Ramos (cell line): ENCODE measurements around the gene TADA2A.
"Not testable (repeated sequence)": the region's sequence is repeated elsewhere in the genome, so short reads cannot be mapped to it uniquely, and the experiment has no call there.

ENCODE experiments used
- in situ Hi-C: fragments of 300-500 bp; cut with MboI; formaldehyde crosslinking; loops from one replicate; pipeline ENCODE4 v1.14.3; 2022; ENCODE audit warnings: low sequenced_read_pairs; ENCODE audit not compliant: unreplicated experiment

Gene TADA2A

GRCh38 chr17:37457801-37458200 lies 51.1 kb downstream of the TADA2A start:
- in situ Hi-C loops = not testable (repeated sequence)

- in situ Hi-C loops = no loop called here
Measured at GRCh38 chr17:37458805-37459204, 52.1 kb downstream of the TADA2A start.

GRCh38 chr17:37461668-37462067 lies 55.0 kb downstream of the TADA2A start:
- in situ Hi-C loops = no loop called here

DNA sequence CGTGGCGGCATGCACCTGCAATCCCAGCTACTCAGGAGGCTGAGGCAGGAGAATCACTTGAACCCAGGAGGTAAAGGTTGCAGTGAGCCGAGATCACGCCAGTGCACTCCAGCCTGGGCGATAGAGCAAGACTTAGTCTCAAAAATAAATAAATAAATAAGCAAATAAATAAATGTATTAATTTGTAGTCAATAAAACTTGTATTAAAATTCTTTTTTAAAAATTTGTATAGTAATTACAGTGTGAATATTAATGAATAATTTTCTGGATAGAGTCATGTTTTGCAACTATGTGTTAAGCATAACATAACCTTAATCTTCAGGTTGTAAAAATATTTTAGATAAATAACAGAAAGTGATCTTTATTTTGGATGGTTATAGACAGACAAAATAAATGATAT lies 55.8 kb downstream of the TADA2A start:
- in situ Hi-C loops = no loop called here

- in situ Hi-C loops = no loop called here
Measured at GRCh38 chr17:37463039-37463438, 56.4 kb downstream of the TADA2A start.

DNA sequence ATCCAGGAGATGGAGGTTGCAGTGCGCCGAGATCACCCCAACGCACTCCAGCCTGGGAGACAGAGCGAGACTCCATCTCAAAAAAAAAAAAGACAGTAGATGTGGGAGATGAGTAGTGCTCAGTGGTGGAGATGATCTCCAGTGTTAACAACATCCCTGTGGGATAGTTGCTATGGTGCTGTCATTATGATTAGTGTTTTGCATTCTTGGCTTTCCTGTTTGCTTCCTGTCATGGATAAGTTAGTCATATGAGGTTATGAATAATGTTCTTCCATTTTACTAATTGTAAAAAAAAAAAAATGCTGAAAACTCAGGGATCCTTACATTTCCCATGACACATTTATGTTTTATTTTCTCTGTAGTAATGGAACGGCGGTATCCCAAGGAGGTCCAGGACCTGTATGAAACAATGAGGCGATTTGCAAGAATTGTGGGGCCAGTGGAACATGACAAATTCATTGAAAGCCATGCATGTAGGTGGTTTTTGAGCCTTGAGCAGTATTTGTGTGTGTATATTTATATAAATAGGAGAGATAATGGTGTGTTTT lies 58.5 kb downstream of the TADA2A start:
- in situ Hi-C loops = no loop called here

DNA sequence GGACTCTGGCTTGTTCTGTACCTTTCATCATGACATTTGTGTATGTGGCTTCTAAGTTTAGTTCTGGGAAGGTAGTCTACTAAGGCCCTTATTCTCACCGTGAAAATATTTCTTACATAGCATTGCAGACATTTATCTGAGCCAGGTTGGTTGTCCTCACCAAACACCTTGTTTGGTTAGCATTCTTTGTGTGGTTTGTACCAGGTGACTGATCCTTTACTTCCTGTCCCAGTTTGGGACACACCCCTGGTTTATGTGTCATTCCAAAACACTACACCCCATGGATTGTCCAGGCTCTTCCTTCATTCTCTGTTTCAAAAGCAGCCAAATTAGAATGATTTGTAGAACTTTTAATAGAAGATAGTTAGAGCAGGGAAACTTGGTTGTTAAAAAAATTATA lies 59.8 kb downstream of the TADA2A start:
- in situ Hi-C loops = no loop called here

DNA sequence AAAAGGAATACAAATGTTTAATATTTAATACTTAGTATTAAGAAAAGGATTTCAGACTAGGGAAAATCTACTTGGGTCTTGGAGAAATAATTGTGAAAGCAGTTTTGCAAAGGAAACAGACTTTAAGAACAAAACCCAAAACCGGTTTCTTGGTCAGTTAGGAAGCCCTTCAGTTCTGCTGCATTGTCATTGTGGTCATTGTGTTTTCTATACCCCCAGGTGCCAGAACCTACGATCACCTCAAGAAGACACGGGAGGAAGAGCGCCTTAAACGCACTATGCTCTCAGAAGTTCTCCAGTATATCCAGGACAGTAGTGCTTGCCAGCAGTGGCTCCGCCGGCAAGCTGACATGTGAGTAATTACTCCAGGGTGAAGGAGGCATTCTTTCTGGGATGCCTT lies 63.5 kb downstream of the TADA2A start:
- in situ Hi-C loops = no loop called here

DNA sequence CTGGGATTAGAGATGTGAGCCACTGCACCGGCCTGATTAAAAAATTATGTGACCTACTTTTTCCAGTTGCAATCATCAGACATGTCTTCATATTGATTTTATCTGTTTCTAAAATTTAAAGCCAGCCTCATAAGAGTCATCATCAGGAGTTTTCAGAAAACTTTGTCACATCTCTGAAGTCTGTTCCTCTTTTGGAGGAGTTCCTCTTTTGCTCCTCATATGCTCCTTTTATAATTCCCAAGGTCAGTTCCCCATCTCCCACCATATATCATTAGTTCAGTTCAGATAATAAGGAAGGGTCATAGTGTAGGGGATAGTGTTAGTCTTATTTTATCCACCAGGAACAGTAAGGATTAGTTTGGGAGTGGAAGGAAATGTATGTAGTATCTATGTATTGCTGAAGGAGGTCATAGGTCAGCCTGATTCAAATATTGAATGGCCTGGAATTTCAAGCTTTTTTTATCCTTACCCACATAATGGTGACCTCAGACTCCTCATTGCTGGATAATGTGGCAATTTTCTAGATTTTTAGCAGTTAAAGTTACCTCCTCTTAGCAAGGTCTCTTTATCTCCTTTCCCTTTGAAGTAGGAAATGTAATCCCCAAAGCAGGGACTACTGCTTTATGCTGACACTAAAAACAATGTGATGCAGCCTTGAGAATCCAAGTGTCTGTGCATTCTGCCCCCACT lies 69.2 kb downstream of the TADA2A start:
- in situ Hi-C loops = no loop called here

- in situ Hi-C loops = no loop called here
Measured at GRCh38 chr17:37476431-37477120, 69.9 kb downstream of the TADA2A start.

- in situ Hi-C loops = no loop called here
Measured at GRCh38 chr17:37478187-37478586, 71.5 kb downstream of the TADA2A start.

- in situ Hi-C loops = no loop called here
Measured at GRCh38 chr17:37479025-37479424, 72.3 kb downstream of the TADA2A start.

DNA sequence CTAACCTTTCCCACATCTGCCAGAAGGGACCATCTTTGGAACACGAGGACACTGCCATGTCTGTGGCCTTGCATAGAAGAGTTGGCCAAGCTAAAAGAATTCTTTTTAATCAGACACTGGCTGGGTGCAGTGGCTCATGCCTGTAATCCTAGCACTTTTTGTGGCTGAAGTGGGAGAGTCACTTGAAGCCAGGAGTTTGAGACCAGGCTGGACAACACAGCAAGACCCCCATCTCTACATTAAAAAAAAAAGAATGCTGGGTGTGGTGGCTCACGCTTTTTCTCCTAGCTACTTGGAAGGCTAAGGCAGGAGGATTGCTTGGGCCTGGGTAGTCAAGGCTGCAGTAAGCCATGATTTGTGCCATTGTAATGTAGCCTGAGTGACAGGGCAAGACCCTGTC lies 73.7 kb downstream of the TADA2A start:
- in situ Hi-C loops = no loop called here

DNA sequence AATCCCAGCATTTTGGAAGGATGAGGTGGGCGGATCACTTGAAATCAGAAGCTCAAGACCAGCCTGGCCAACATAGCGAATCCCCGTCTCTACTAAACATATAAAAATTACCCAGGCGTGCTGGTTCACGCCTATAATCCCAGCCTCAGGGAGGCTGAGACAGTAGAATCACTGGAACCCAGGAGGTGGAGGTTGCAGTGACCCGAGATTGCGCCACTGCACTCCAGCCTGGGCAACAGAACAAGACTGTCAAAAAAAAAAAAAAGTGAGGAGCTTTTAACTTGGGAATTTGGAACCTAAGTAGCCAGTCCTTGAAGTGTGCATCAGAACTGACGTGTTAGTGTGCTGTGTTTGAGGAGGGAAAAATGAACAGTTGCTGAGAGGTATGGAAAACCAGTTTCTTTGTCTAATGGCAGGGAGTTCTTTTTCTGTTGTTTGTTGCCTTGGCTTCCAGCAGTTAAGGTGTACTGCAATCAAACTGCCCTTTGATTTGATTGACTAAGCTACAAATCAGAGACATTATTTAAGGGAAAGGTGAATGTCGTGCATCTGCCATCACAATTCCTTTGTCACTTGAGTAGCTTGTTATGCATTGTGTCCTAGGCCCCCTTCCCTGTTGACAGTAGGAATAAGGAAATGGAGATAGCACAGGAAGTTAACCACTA lies 74.4 kb downstream of the TADA2A start:
- in situ Hi-C loops = no loop called here

DNA sequence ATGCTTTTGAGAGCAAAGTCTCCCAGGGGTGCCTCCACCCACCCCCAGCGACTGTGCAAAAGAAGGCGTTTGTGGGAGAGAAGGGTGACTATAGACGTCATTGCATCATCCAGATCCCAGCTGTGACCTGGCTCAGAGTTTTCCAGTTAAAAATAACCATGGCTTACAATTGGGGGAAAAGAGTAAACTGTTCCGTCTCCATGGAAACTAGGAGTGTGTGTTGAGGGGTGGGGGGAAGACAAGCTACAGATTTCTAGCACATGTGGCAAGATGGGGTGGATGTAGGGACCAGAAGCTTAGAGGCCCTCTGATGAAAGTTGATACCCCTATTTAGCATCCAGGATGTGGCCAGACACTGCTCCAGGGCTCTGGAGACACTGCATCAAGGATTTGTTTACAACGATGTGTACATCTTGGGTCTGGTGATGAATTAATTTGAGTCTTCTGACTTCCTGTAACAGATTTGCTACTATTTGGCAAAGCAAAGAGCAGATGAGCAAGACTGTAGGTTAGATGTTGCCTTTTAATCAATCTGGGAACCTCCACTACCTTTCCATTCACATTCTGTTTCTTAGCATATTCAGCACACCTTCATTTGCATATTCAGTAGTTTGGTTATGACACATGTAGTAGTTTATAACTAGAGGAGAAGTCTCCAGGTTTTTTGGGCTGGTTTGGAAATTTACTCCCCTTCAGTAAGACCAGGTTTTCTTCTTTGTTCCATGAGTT lies 76.8 kb downstream of the TADA2A start:
- in situ Hi-C loops = no loop called here

DNA sequence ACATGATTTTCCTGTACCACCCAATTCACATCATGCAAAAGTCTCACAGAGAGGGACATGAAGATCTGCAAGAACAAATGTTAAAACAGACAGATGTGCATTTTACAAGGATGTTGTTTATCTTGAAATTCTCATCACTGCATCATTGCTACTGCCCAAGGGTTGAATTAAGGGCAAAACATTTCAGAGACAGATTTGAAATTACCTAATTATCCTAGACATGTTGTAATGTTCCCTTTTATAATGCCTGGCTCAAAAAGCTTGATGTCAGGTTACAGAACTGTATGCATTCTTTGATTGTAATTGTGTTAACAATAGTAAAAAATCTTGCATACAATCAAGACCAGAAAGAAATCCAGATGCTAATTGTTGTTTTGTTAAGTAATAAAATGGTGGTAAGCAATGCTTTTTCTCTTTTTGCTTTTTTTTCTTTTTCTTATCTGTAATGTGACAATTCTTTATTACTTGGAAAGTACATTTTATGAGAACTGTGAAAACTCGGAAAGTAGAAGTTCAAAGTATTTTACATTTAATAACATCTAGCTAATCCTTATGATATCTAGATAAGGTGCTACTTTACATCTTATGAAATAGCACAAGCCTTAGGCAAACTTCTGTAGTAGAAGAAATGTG lies 79.4 kb downstream of the TADA2A start:
- in situ Hi-C loops = no loop called here

DNA sequence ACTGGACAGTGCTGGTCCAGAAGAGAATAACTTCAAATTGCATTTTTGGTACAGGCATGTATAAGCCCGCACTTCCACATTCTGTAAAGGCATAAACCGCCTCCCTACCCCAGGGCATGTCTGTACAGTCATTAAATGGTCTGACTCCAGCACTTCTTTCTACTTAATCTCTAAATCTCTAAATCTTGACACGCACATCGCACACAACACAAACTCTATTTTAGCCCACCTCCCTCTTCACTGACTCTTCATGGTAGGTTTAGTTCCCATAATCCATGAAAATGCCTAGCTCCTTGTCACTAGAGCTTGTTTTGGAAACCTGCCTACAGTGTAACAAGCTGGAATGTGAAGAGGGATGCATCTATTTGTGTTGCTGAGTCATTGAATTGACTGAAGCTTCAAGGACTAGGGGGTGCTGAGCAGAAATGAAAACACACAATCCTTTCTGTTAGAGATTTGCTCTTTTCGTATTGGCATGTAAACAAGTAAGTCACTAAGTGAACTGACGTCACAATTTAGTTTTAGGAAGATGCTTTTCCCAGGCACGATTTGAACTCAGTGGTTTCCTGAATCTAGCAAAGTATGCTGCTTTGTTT lies 81.4 kb downstream of the TADA2A start:
- in situ Hi-C loops = no loop called here

DNA sequence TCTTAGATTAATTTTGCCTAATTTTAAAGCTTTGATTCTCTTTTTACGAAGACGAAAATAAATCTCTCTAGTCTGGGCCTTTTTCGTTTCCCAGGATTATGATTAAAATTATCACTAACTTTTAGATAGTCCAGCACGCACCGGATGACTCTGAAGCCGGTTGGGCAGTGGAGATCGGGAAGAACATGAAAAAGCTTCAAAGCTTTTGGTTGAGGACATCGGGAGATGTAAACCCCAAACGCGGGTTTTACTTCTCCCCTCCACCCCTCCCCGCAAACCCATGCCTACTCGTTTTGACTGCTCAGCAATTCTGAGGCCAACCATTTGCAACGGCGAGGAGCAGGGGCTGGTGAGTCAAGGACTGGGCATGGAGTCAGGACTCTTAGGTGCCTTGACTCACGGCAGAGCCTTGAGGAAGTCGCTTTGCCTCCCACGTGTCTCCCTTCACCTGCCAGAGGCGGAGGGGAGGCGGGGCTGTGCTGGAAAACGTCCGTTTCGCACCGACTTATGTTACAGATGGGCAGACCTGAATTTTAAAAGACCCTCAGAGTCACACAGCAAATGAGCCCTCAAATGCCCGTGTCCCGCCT lies 82.0 kb downstream of the TADA2A start:
- in situ Hi-C loops = no loop called here

GRCh38 chr17:37489197-37490001 lies 82.7 kb downstream of the TADA2A start, which contains the start of gene DUSP14:
Gene DUSP14, plus strand, starts transcription at chr17:37489891. Its CDS starts 22,382 bp downstream, at chr17:37512273.
- in situ Hi-C loops = no loop called here
